Measurements from ENCODE around the gene SHISA6.

DNA sequence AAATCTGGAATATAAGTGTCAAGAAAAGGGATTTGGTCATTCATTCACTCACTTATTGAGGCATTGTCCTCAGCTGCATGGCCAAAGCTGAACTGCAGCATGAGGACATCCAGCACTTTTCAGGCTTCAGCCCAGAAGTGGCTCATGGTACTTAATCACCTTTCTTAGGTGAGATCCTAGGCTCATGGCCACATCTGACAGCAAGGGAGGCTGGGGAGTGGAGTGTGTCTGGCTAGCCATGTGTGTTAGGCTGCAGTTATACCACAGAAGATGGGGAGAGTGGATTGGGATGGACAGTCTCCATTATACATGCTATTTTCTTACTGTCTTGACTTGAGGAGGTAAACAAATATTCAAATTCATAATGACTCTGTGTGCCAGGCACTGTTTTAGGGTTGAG, 68.8 kb downstream of the SHISA6 start:
- TF ChIP-seq, protein P1, sequence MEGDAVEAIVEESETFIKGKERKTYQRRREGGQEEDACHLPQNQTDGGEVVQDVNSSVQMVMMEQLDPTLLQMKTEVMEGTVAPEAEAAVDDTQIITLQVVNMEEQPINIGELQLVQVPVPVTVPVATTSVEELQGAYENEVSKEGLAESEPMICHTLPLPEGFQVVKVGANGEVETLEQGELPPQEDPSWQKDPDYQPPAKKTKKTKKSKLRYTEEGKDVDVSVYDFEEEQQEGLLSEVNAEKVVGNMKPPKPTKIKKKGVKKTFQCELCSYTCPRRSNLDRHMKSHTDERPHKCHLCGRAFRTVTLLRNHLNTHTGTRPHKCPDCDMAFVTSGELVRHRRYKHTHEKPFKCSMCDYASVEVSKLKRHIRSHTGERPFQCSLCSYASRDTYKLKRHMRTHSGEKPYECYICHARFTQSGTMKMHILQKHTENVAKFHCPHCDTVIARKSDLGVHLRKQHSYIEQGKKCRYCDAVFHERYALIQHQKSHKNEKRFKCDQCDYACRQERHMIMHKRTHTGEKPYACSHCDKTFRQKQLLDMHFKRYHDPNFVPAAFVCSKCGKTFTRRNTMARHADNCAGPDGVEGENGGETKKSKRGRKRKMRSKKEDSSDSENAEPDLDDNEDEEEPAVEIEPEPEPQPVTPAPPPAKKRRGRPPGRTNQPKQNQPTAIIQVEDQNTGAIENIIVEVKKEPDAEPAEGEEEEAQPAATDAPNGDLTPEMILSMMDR (IDR thresholded peaks at IDR 0.05), result no peak
- TF ChIP-seq EZH2 (IDR thresholded peaks at IDR 0.05), result no peak
